K562 (cell line): ENCODE data around the gene RHAG. TPM values are rescaled to one million over a fixed set of nuclear protein-coding genes. Genes with fewer than 3 reads are reported as not detected.

ENCODE experiments used
- ATAC-seq: fragments of 200-7000 bp; cut with Tn5 transposase; 3 replicates; pipeline ENCODE4 v1.9.1; 2020; ENCODE audit warnings: moderate library complexity
- BruUV-seq: library from RNA; stranded (reverse); fragments of 400-500 nt; replicated peaks from 2 replicates; lab custom pipeline; 2021; lab: Mats Ljungman, UMichigan
- CTCF ChIA-PET: fragments of 300-600 bp; formaldehyde crosslinking; extraction: SDS; loops from one replicate; lab custom pipeline; 2021; ENCODE audit warnings: low intra/inter-chr PET ratio; lab: Yijun Ruan, JAX
- POLR2A ChIA-PET: fragments of 300-600, 350-650 bp; sonication (Branson Sonifier 250); formaldehyde crosslinking; extraction: SDS; loops from one replicate; lab custom pipeline; 2021; ENCODE audit warnings: antibody characterized with exemption, inconsistent platforms; lab: Yijun Ruan, JAX
- DNase-seq, 4 experiments: peaks; one replicate each; pipeline versions ENCODE4 v3.0.0 to v3.0.0-alpha.2; 2011 to 2018; ENCODE audit warnings: low spot score in 3 of 4, mixed read lengths in 3 of 4; ENCODE audit errors: extremely low read depth in 1 of 4
- FAIRE-seq: peaks from 2 replicates; lab custom pipeline; 2011; peaks lifted over from hg19 to GRCh38; lab: Jason Lieb, UNC
- H2AFZ ChIP-seq: 2 replicates; pipeline ENCODE4 v1.6.0; 2011; ENCODE audit warnings: low read depth, low read length, control low read depth, inconsistent platforms
- H3K27ac ChIP-seq: fragments of 200-600 bp; 3 replicates; pipeline ENCODE4 v1.8.0; 2011; ENCODE audit warnings: low read depth, mild to moderate bottlenecking, control low read depth, inconsistent platforms, low read length, moderate library complexity, mixed read lengths; ENCODE audit errors: extremely low read depth
- H3K27me3 ChIP-seq, 2 experiments: fragments of 300-600 bp in 1 of 2; 2 replicates in 1 of 2; 3 replicates in 1 of 2; pipeline versions ENCODE4 v1.6.0 to v1.8.0; 2011; ENCODE audit warnings: inconsistent platforms in 2 of 2, low read length in 2 of 2, mild to moderate bottlenecking in 1 of 2, mixed read lengths in 1 of 2, moderate library complexity in 1 of 2; ENCODE audit not compliant: control insufficient read depth in 2 of 2, insufficient read depth in 2 of 2
- H3K36me3 ChIP-seq: fragments of 300-600 bp; 3 replicates; pipeline ENCODE4 v1.8.0; 2011; ENCODE audit warnings: mild to moderate bottlenecking, low read length, inconsistent platforms; ENCODE audit not compliant: control insufficient read depth, insufficient read depth
- H3K4me1 ChIP-seq, 2 experiments: fragments of 200-600 bp in 1 of 2; replicated peaks in 1 of 2; 2 replicates in 1 of 2; 3 replicates in 1 of 2; pipeline versions ENCODE4 v1.5.1 to v1.8.0; 2011; ENCODE audit warnings: inconsistent platforms in 2 of 2, low read length in 2 of 2, mild to moderate bottlenecking in 1 of 2, mixed read lengths in 1 of 2, moderate library complexity in 1 of 2; ENCODE audit not compliant: control insufficient read depth in 2 of 2, insufficient read depth in 2 of 2
- H3K4me2 ChIP-seq: 2 replicates; pipeline ENCODE4 v1.6.1; 2011; ENCODE audit warnings: low read length, control low read depth, inconsistent platforms, mixed read lengths; ENCODE audit not compliant: insufficient read depth
- H3K4me3 ChIP-seq: fragments of 200-600 bp; sonication (generic), shearing (Covaris generic); 2 replicates; pipeline ENCODE4 v1.5.1; 2016; ENCODE audit warnings: control low read depth, inconsistent platforms
- H3K79me2 ChIP-seq: fragments of 200-600 bp; 3 replicates; pipeline ENCODE4 v1.8.0; 2011; ENCODE audit warnings: low read length, inconsistent platforms; ENCODE audit not compliant: control insufficient read depth, insufficient read depth
- H3K9ac ChIP-seq, 2 experiments: 2 replicates each; pipeline versions ENCODE4 v1.6.0 to v1.6.1; 2011; ENCODE audit warnings: low read depth in 2 of 2, low read length in 2 of 2, control low read depth in 1 of 2, inconsistent platforms in 1 of 2, mild to moderate bottlenecking in 1 of 2, mixed read lengths in 1 of 2; ENCODE audit not compliant: insufficient read depth in 1 of 2
- H3K9me1 ChIP-seq: one replicate; pipeline ENCODE4 v1.6.0; 2011; ENCODE audit warnings: inconsistent platforms, mild to moderate bottlenecking, low read length, moderate library complexity; ENCODE audit not compliant: control insufficient read depth, insufficient read depth
- H3K9me3 ChIP-seq: replicated peaks from 2 replicates; pipeline ENCODE4 v1.5.1; 2011; ENCODE audit warnings: low read depth, low read length, inconsistent platforms; ENCODE audit not compliant: control insufficient read depth, insufficient read depth
- H4K20me1 ChIP-seq: replicated peaks from 2 replicates; pipeline ENCODE4 v1.6.1; 2011; ENCODE audit warnings: low read length, inconsistent platforms, mixed read lengths; ENCODE audit not compliant: control insufficient read depth, insufficient read depth
- ARID4B ChIP-seq: sonication (generic); formaldehyde crosslinking; IDR thresholded peaks from 2 replicates; pipeline ENCODE4 v1.8.0; 2022; ENCODE audit warnings: mild to moderate bottlenecking, missing genetic modification reagents
- CREB5 ChIP-seq: fragments of 250-450 bp; sonication (Bioruptor Pico); IDR thresholded peaks from 2 replicates; pipeline ENCODE4 v1.5.0; 2020; ENCODE audit warnings: mild to moderate bottlenecking
- GATA2 ChIP-seq: sonication (generic); formaldehyde crosslinking; IDR thresholded peaks from 2 replicates; pipeline ENCODE4 v1.4.0; 2020; ENCODE audit warnings: mild to moderate bottlenecking, missing genetic modification reagents
- L3MBTL2 ChIP-seq: fragments of 450-650 bp; IDR thresholded peaks from 2 replicates; pipeline ENCODE4 v1.6.1; 2016; ENCODE audit warnings: mild to moderate bottlenecking, moderate library complexity
- MECOM ChIP-seq: fragments of 250-450 bp; sonication (Bioruptor Pico); IDR thresholded peaks from 2 replicates; pipeline ENCODE4 v1.8.0; 2022; ENCODE audit warnings: inconsistent platforms
- PATZ1 ChIP-seq: fragments of 250-450 bp; sonication (Bioruptor Pico); IDR thresholded peaks from 2 replicates; pipeline ENCODE4 v1.5.0; 2020; ENCODE audit warnings: mild to moderate bottlenecking, borderline replicate concordance
- PTRF ChIP-seq: fragments of 450-650 bp; IDR thresholded peaks from 2 replicates; pipeline ENCODE4 v1.6.1; 2016; ENCODE audit warnings: mild to moderate bottlenecking, missing genetic modification characterization, missing compliant biosample characterization
- TEAD4 ChIP-seq, 2 experiments: sonication (generic) in 1 of 2; formaldehyde crosslinking in 1 of 2; IDR thresholded peaks; 2 replicates each; pipeline versions ENCODE4 v1.6.1 to v1.8.0; 2012 to 2022; ENCODE audit warnings: borderline replicate concordance in 1 of 2, inconsistent platforms in 1 of 2, low read length in 1 of 2, mild to moderate bottlenecking in 1 of 2, missing genetic modification reagents in 1 of 2
- ZBTB43 ChIP-seq: sonication (generic); formaldehyde crosslinking; IDR thresholded peaks from 2 replicates; pipeline ENCODE4 v1.8.0; 2023; ENCODE audit warnings: mild to moderate bottlenecking, missing genetic modification reagents
- ZC3H8 ChIP-seq: fragments of 450-650 bp; IDR thresholded peaks from 2 replicates; pipeline ENCODE4 v1.6.1; 2017
- ZKSCAN8 ChIP-seq: fragments of 200-800 bp; sonication (Bioruptor generic); IDR thresholded peaks from 2 replicates; pipeline ENCODE4 v1.6.1; 2016; ENCODE audit warnings: missing genetic modification characterization, missing compliant biosample characterization
- ZNF436 ChIP-seq: fragments of 250-450, 450-650 bp; sonication (Bioruptor Pico); formaldehyde crosslinking; IDR thresholded peaks from 2 replicates; pipeline ENCODE4 v1.7.0; 2020; ENCODE audit warnings: mild to moderate bottlenecking
- ZNF668 ChIP-seq: fragments of 250-450 bp; sonication (Bioruptor Pico); IDR thresholded peaks from 2 replicates; pipeline ENCODE4 v1.8.0; 2022; ENCODE audit warnings: mild to moderate bottlenecking, inconsistent platforms
- WGBS: fragments of 100-300 bp; shearing (Covaris generic); methylation state at CpG from one replicate; pipeline ENCODE4 v1.1.6; 2016; ENCODE audit warnings: low coverage, mixed read lengths; ENCODE audit not compliant: insufficient coverage; ENCODE audit errors: missing lambda C conversion rate; 5-methylcytosine and 5-hydroxymethylcytosine counted together
- in situ Hi-C: fragments of 300-500 bp; cut with MboI; formaldehyde crosslinking; loops from 4 replicates; pipeline ENCODE4 v1.15.0; 2018; ENCODE audit warnings: inconsistent platforms, mixed read lengths
- intact Hi-C: fragments of 100-400 bp; cut with micrococcal nuclease; formaldehyde crosslinking; loops from 2 replicates; pipeline ENCODE4 v1.14.2; 2022
- polyA plus RNA-seq, 8 experiments: library from polyadenylated mRNA; depleted of rRNA in 4 of 8; stranded (reverse) in 5 of 8; unstranded in 3 of 8; fragments of >200 nt; fragmentation: Nextera tagmentation in 2 of 8; fragmentation: Illumina TruSeq in 1 of 8; extraction: Ambion mirVana in 2 of 8; extraction: Trizol in 1 of 8; gene quantifications; 2 replicates each; pipeline versions ENCODE4 v1.2.1 to v1.2.3, GENCODE V29; 2011 to 2014; ENCODE audit warnings: inconsistent platforms in 1 of 8, missing spikeins in 1 of 8
- total RNA-seq, 7 experiments: library from RNA; depleted of rRNA in 6 of 7; stranded (reverse); fragments of >200 nt in 6 of 7; fragmentation: Illumina TruSeq in 2 of 7; extraction: Trizol in 2 of 7; gene quantifications; 2 replicates each; pipeline versions ENCODE4 v1.2.1 to v1.2.3, GENCODE V29; 2011 to 2021; ENCODE audit warnings: low replicate concordance in 1 of 7

Gene RHAG
- total and polyA plus RNA-seq, 9 of the 15 experiments (the other 6 are each of a cell fraction or from before 2014, with no cell fraction given), result 290 to 1,202 (median 505) TPM

GRCh38 chr6:49675816-49676215 is 39.2 kb upstream of the RHAG start:
- FAIRE-seq, result no peak
- no peak for TF ChIP-seq PTRF (tag)
- no peak for TF ChIP-seq ZC3H8
- no peak for TF ChIP-seq ZNF436 (CRISPR knock-in tag)
- no peak for TF ChIP-seq ZBTB43 (CRISPR knock-in tag)
- TF ChIP-seq CREB5, result no peak
- no peak for TF ChIP-seq MECOM (CRISPR knock-in tag)
- no peak for TF ChIP-seq ARID4B (CRISPR knock-in tag)
- TF ChIP-seq TEAD4 (IDR thresholded peaks at IDR 0.05; ENCODE audit: low read length), result no peak
- TF ChIP-seq TEAD4 (CRISPR knock-in tag; IDR thresholded peaks at IDR 0.05; ENCODE audit: borderline replicate concordance), result no peak
- TF ChIP-seq L3MBTL2, result no peak
- TF ChIP-seq ZKSCAN8 (CRISPR knock-in tag), result no peak
- no peak for TF ChIP-seq GATA2 (CRISPR knock-in tag)
- no peak for TF ChIP-seq ZNF668 (CRISPR knock-in tag)
- no peak for TF ChIP-seq PATZ1 (CRISPR knock-in tag)

More at GRCh38 chr6:49675816-49676215, 39.2 kb upstream of the RHAG start:
- Histone ChIP-seq H3K27ac (no peak overlapping the region), H3K4me2 (no peak overlapping the region), H3K9ac (no peak overlapping the region), H3K79me2 (no peaks in the 10 kb centered on the region), H3K27me3 (no peaks in the 10 kb centered on the region), H3K9me3 (no peaks in the 10 kb centered on the region), H3K36me3 (no peaks in the 10 kb centered on the region), H2AFZ (no peak overlapping the region), H3K9me1 (no peaks in the 10 kb centered on the region), H4K20me1 (no peaks in the 10 kb centered on the region), H3K4me1 (no peaks in the 10 kb centered on the region; a peak in 1 of 5 replicates), H3K4me3 (no peak overlapping the region)
- POLR2A ChIA-PET, result no interaction called here
- in situ Hi-C loops, result no loop called here
- DNase-seq (no peak), ATAC-seq (no peak)
- no TSS peak for BruUV-seq
- CTCF ChIA-PET, result no interaction called here
- intact Hi-C loops, result no loop called here
- 54% methylated on average over 1 of the region's 1 CpG for WGBS
